ENCODE measurements around the gene RPS3. TPM values are rescaled to one million over a fixed set of nuclear protein-coding genes. Genes with fewer than 3 reads are reported as not detected.

Gene RPS3
- total RNA-seq, 1 donor from 2014 or later = 7,110 TPM

DNA sequence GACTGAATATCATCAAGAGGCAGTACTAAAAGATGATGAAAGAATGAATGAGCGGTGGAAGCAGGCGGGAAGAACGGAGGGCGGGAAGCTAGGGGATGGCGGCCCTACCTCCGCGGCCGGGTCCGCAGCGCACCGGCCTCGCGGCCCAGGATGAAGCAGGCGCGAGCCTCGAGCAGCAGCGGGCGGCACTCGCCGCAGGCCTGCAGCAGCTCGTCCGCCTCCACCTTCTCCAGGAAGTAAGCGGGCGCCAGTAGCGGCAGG is 30.3 kb downstream of the RPS3 start:
- Histone ChIP-seq H3K4me3 (ENCODE audit: low read depth, low read length) (peak overlapping the region; percentile 5), H3K27me3 (ENCODE audit: control insufficient read depth, insufficient read depth, low read length) (peaks cover 11% of the 10 kb centered on the region), H3K36me3 (ENCODE audit: control insufficient read depth, insufficient read depth, low read length) (no peaks in the 10 kb centered on the region)
- no peak for TF ChIP-seq CTCF (IDR thresholded peaks at IDR 0.05; ENCODE audit: insufficient read depth, low read length, severe bottlenecking)
- FAIRE-seq (no peak), DNase-seq (ENCODE audit: low read depth) (no peak)

DNA sequence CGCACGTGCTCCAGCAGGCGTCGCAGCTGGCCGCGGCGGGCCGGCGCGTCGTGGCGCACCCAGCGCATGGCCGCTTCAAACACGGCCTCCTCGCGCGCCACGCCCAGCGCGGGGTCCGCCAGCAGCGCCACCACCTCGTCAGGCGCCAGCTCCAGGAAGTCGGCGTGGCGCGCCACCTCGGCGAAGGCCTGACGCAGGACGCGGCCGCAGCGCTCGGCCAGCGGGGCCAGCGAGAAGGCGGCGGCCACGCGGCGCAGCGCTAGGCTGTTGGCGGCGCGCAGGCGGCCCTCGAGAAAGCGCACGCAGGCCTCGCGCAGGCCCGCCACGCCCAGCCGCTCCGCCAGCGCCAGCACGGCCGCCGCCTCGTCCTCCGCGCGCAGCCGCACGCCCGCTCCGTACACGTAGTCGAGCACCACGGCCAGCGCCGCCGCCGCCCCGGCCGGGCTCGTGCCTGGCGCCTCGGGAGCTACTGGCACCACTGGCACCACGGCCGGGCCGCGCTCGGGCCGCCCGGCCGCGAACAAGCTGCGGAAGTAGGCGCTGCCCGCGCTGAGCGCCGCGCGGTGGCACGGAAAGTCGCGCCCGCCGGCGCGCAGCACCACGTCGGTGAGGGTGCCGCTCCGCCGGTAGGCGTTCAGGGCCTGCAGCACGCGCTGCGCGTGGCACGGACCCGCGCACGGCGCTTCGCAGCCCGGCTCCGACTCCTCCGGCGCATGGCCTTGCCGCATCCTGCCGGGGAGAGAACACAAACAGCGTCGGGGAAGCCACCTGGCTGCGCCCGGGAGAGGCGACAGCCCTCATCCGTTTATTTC is 30.8 kb downstream of the RPS3 start:
- Histone ChIP-seq H3K27me3 (ENCODE audit: control insufficient read depth, insufficient read depth, low read length) (peaks cover 11% of the 10 kb centered on the region), H3K4me3 (ENCODE audit: low read depth, low read length) (peak overlapping the region; percentile 26), H3K36me3 (ENCODE audit: control insufficient read depth, insufficient read depth, low read length) (no peaks in the 10 kb centered on the region)
- DNase-seq (ENCODE audit: low read depth) (peak; percentile 44), FAIRE-seq (no peak)
- TF ChIP-seq CTCF (IDR thresholded peaks at IDR 0.05; ENCODE audit: insufficient read depth, low read length, severe bottlenecking) = no peak

- peak overlapping the region; percentile 26 for H3K4me3 ChIP-seq (ENCODE audit: low read depth, low read length)
- FAIRE-seq = no peak
- no peak for TF ChIP-seq CTCF (IDR thresholded peaks at IDR 0.05; ENCODE audit: insufficient read depth, low read length, severe bottlenecking)
- no peak for DNase-seq (ENCODE audit: low read depth)
- no peaks in the 10 kb centered on the region for H3K36me3 ChIP-seq (ENCODE audit: control insufficient read depth, insufficient read depth, low read length)
- peaks cover 11% of the 10 kb centered on the region for H3K27me3 ChIP-seq (ENCODE audit: control insufficient read depth, insufficient read depth, low read length)
Measured at GRCh38 chr11:75430714-75431532, 31.6 kb downstream of the RPS3 start.

GRCh38 chr11:75431533-75432525 is 32.5 kb downstream of the RPS3 start:
- Histone ChIP-seq H3K36me3 (ENCODE audit: control insufficient read depth, insufficient read depth, low read length) (no peaks in the 10 kb centered on the region), H3K4me3 (ENCODE audit: low read depth, low read length) (no peak overlapping the region), H3K27me3 (ENCODE audit: control insufficient read depth, insufficient read depth, low read length) (peaks cover 11% of the 10 kb centered on the region)
- DNase-seq (ENCODE audit: low read depth) (no peak), FAIRE-seq (no peak)
- no peak for TF ChIP-seq CTCF (IDR thresholded peaks at IDR 0.05; ENCODE audit: insufficient read depth, low read length, severe bottlenecking)

GRCh38 chr11:75432911-75433321 is 33.6 kb downstream of the RPS3 start, which contains the start of gene KLHL35:
TSS of gene KLHL35 (minus strand) at chr11:75433203. CDS start at chr11:75430629, 2,574 bp downstream.
- FAIRE-seq (no peak), DNase-seq (ENCODE audit: low read depth) (no peak)
- Histone ChIP-seq H3K4me3 (ENCODE audit: low read depth, low read length) (no peak within 1 kb of the TSS), H3K27me3 (ENCODE audit: control insufficient read depth, insufficient read depth, low read length) (peaks cover 11% of the 10 kb centered on the region), H3K36me3 (ENCODE audit: control insufficient read depth, insufficient read depth, low read length) (no peaks in the 10 kb centered on the region)
- no peak for TF ChIP-seq CTCF (IDR thresholded peaks at IDR 0.05; ENCODE audit: insufficient read depth, low read length, severe bottlenecking)

Data from bronchial epithelial cell (primary cell).